PC-9 (cell line): ENCODE data around the gene TMEM132C. TPM values are rescaled to one million over a fixed set of nuclear protein-coding genes. Genes with fewer than 3 reads are reported as not detected.
"Not testable (repeated sequence)": the region's sequence is repeated elsewhere in the genome, so short reads cannot be mapped to it uniquely, and the experiment has no call there.

Source experiments
- BruUV-seq: library from RNA; stranded (reverse); fragments of 400-500 nt; replicated peaks from 2 replicates; lab custom pipeline; 2021; lab: Mats Ljungman, UMichigan
- CTCF ChIA-PET: fragments of 300-600 bp; sonication (Branson Sonifier 250); formaldehyde crosslinking; loops from one replicate; lab custom pipeline; 2022; ENCODE audit warnings: antibody characterized with exemption; lab: Charles Lee
- POLR2A ChIA-PET: fragments of 300-600 bp; sonication (Branson Sonifier 250); formaldehyde crosslinking; loops from one replicate; lab custom pipeline; 2022; ENCODE audit warnings: antibody characterized with exemption; ENCODE audit not compliant: unreplicated experiment; lab: Charles Lee
- DNase-seq, 2 experiments: peaks; one replicate each; pipeline versions ENCODE4 v3.0.0 to v3.0.0-alpha.2; 2015 to 2022; ENCODE audit warnings: mixed read lengths in 1 of 2
- H2AFZ ChIP-seq: fragments of 200-600 bp; sonication (generic); 2 replicates; pipeline ENCODE4 v1.8.1; 2017; ENCODE audit warnings: antibody characterized with exemption
- H3F3A ChIP-seq: fragments of 200-600 bp; sonication (generic); 2 replicates; pipeline ENCODE4 v1.8.1; 2017; ENCODE audit warnings: antibody characterized with exemption, mild to moderate bottlenecking, low read depth; ENCODE audit not compliant: insufficient read depth
- H3K27ac ChIP-seq: fragments of 200-600 bp; sonication (generic); 2 replicates; pipeline ENCODE4 v1.6.1; 2016; ENCODE audit warnings: mixed run types
- H3K27me3 ChIP-seq: fragments of 200-600 bp; sonication (generic); 2 replicates; pipeline ENCODE4 v1.6.1; 2016; ENCODE audit warnings: low read depth, mixed run types; ENCODE audit not compliant: insufficient read depth
- H3K36me3 ChIP-seq: fragments of 200-600 bp; sonication (generic); 2 replicates; pipeline ENCODE4 v1.6.1; 2016; ENCODE audit warnings: low read depth, mixed run types
- H3K4me1 ChIP-seq: fragments of 200-600 bp; sonication (generic); replicated peaks from 2 replicates; pipeline ENCODE4 v1.6.1; 2016; ENCODE audit warnings: mixed run types; ENCODE audit not compliant: insufficient read depth
- H3K4me2 ChIP-seq: fragments of 200-600 bp; sonication (generic); 2 replicates; pipeline ENCODE4 v1.6.1; 2017; ENCODE audit warnings: mixed run types
- H3K4me3 ChIP-seq: fragments of 200-600 bp; sonication (generic); 2 replicates; pipeline ENCODE4 v1.6.1; 2016; ENCODE audit warnings: mixed run types
- H3K79me2 ChIP-seq: fragments of 200-600 bp; sonication (generic); 2 replicates; pipeline ENCODE4 v1.6.1; 2017; ENCODE audit warnings: low read depth, mixed run types
- H3K9me2 ChIP-seq: fragments of 200-600 bp; sonication (generic); 2 replicates; pipeline ENCODE4 v1.8.1; 2017; ENCODE audit warnings: mild to moderate bottlenecking; ENCODE audit not compliant: insufficient read depth
- H3K9me3 ChIP-seq: fragments of 200-600 bp; sonication (generic); 2 replicates; pipeline ENCODE4 v1.8.1; 2016; ENCODE audit warnings: low read depth; ENCODE audit not compliant: insufficient read depth
- H4K20me1 ChIP-seq: fragments of 200-600 bp; sonication (generic); 2 replicates; pipeline ENCODE4 v1.8.1; 2017; ENCODE audit not compliant: insufficient read depth
- CTCF ChIP-seq: fragments of 200-600 bp; sonication (generic); conservative IDR thresholded peaks from 2 replicates; pipeline ENCODE4 v1.6.1; 2017; ENCODE audit warnings: mixed run types, antibody characterized with exemption, mild to moderate bottlenecking, moderate library complexity
- EZH2 ChIP-seq: fragments of 200-600 bp; sonication (generic); IDR thresholded peaks from 2 replicates; pipeline ENCODE4 v1.8.0; 2017; ENCODE audit warnings: antibody characterized with exemption, low read depth
- intact Hi-C: fragments of 100-400 bp; cut with micrococcal nuclease; formaldehyde crosslinking; loops from one replicate; pipeline ENCODE4 v1.10.0; 2022; ENCODE audit not compliant: unreplicated experiment
- total RNA-seq: library from RNA; stranded (reverse); gene quantifications from 2 replicates; pipeline ENCODE4 v1.2.3, GENCODE V29; 2021

The TMEM132C gene
- total RNA-seq, 1 experiment from 2014 or later: not detected

- intact Hi-C loops: no loop called here
- no peak overlapping the region for H3K4me3 ChIP-seq
- BruUV-seq: no TSS peak
- H2AFZ ChIP-seq: no peak overlapping the region
- peaks cover 8% of the 10 kb centered on the region; the same call in 1 of the 2 replicates for H3K27me3 ChIP-seq
- no peaks in the 10 kb centered on the region for H3K9me3 ChIP-seq
- H3K36me3 ChIP-seq: no peaks in the 10 kb centered on the region
- H3K27ac ChIP-seq: no peak overlapping the region
- H3K4me2 ChIP-seq: no peak overlapping the region
- ChIA-PET POLR2A (no interaction called here), CTCF (no interaction called here)
- H3K4me1 ChIP-seq: no peaks in the 10 kb centered on the region
- TF ChIP-seq CTCF (no peak), EZH2 (no peak)
- no peaks in the 10 kb centered on the region for H3K9me2 ChIP-seq
- no peaks in the 10 kb centered on the region for H3F3A ChIP-seq
- H4K20me1 ChIP-seq: no peaks in the 10 kb centered on the region
- no peaks in the 10 kb centered on the region for H3K79me2 ChIP-seq
- no peak for DNase-seq
Measured at GRCh38 chr12:128245121-128245520, 21.8 kb upstream of the TMEM132C start.

DNA sequence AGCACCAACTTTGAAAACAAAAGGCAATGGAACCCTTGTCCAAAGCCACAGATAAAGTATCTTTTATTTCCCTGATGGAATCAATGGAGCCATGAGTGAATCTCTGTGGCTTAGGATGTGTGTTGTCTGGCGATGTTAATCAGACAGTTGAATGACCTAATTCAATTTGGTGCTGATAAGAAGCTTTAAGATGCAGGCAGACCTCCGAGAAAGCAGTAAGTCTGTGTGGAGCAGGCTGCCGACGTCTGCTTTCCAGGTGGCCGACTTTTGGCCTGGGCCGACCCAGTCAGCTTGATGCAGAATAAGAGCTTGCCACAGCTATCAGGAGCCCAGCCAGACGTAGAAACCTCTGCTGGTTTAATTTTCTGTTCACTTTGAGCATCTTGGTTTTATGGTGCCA, 21.1 kb upstream of the TMEM132C start:
- Histone ChIP-seq H3K27me3 (peaks cover 13% of the 10 kb centered on the region; the same call in 1 of the 2 replicates), H3K9me3 (no peaks in the 10 kb centered on the region), H3F3A (no peaks in the 10 kb centered on the region), H3K4me1 (no peaks in the 10 kb centered on the region), H3K79me2 (no peaks in the 10 kb centered on the region), H3K27ac (no peak overlapping the region), H3K4me2 (no peak overlapping the region), H2AFZ (no peak overlapping the region), H3K36me3 (no peaks in the 10 kb centered on the region), H3K4me3 (no peak overlapping the region), H4K20me1 (no peaks in the 10 kb centered on the region), H3K9me2 (no peaks in the 10 kb centered on the region)
- intact Hi-C loops: no loop called here
- ChIA-PET CTCF (no interaction called here), POLR2A (no interaction called here)
- no peak for TF ChIP-seq CTCF
- no peak for TF ChIP-seq EZH2
- DNase-seq: no peak
- no TSS peak for BruUV-seq

- no peak for DNase-seq
- H3K36me3 ChIP-seq: no peaks in the 10 kb centered on the region
- H3K27ac ChIP-seq: no peak overlapping the region
- H3K27me3 ChIP-seq: peaks cover 16% of the 10 kb centered on the region; the same call in 1 of the 2 replicates
- no peaks in the 10 kb centered on the region for H3K4me1 ChIP-seq
- BruUV-seq: no TSS peak
- no peak overlapping the region for H3K4me3 ChIP-seq
- intact Hi-C loops: no loop called here
- no peaks in the 10 kb centered on the region for H3K9me3 ChIP-seq
- CTCF ChIA-PET: no interaction called here
- no peak overlapping the region for H3K4me2 ChIP-seq
- H3F3A ChIP-seq: no peaks in the 10 kb centered on the region
- H3K9me2 ChIP-seq: no peaks in the 10 kb centered on the region
- POLR2A ChIA-PET: no interaction called here
- H4K20me1 ChIP-seq: no peaks in the 10 kb centered on the region
- TF ChIP-seq CTCF (no peak), EZH2 (no peak)
- H3K79me2 ChIP-seq: no peaks in the 10 kb centered on the region
- no peak overlapping the region for H2AFZ ChIP-seq
Measured at GRCh38 chr12:128250096-128250495, 16.9 kb upstream of the TMEM132C start.

GRCh38 chr12:128253829-128254228, 13.1 kb upstream of the TMEM132C start:
- H3K27me3 ChIP-seq: peaks cover 16% of the 10 kb centered on the region; the same call in 1 of the 2 replicates
- BruUV-seq, H3K4me1 ChIP-seq, DNase-seq, H2AFZ ChIP-seq, H3K36me3 ChIP-seq, H3K9me3 ChIP-seq, CTCF ChIA-PET, H3F3A ChIP-seq, H3K4me2 ChIP-seq, intact Hi-C loops, H3K79me2 ChIP-seq, H3K4me3 ChIP-seq, POLR2A ChIA-PET, H3K27ac ChIP-seq, H4K20me1 ChIP-seq, H3K9me2 ChIP-seq: not testable (repeated sequence)
